Mesenchymal stem cell (in vitro differentiated cells and primary cell): Measurements from ENCODE around the gene RALGPS2.

Experiments
- DNase-seq: peaks from one replicate; pipeline ENCODE4 v3.0.0-alpha.2; 2013
- H2AFZ ChIP-seq: one replicate; pipeline ENCODE4 v1.6.1; 2013; ENCODE audit warnings: low read depth, mild to moderate bottlenecking, control low read depth, inconsistent platforms, low read length, moderate library complexity
- H2AK5ac ChIP-seq: 2 replicates; pipeline ENCODE4 v1.6.1; 2013; ENCODE audit warnings: low read length, moderate library complexity, mild to moderate bottlenecking, inconsistent platforms; ENCODE audit not compliant: severe bottlenecking
- H2BK120ac ChIP-seq: one replicate; pipeline ENCODE4 v1.6.1; 2013; ENCODE audit warnings: low read depth, mild to moderate bottlenecking, inconsistent platforms, low read length, moderate library complexity
- H2BK12ac ChIP-seq, 2 experiments: one replicate each; pipeline ENCODE4 v1.6.1; 2013; ENCODE audit warnings: inconsistent platforms in 2 of 2, low read length in 2 of 2, mild to moderate bottlenecking in 2 of 2, moderate library complexity in 2 of 2, control low read depth in 1 of 2
- H2BK15ac ChIP-seq: one replicate; pipeline ENCODE4 v1.6.1; 2013; ENCODE audit warnings: mild to moderate bottlenecking, low read depth, inconsistent platforms; ENCODE audit not compliant: poor library complexity, severe bottlenecking
- H2BK5ac ChIP-seq: 2 replicates; pipeline ENCODE4 v1.6.1; 2013; ENCODE audit warnings: low read depth, mild to moderate bottlenecking, low read length, control low read depth, inconsistent platforms; ENCODE audit not compliant: poor library complexity, severe bottlenecking
- H3K14ac ChIP-seq, 2 experiments: one replicate each; pipeline ENCODE4 v1.6.1; 2013; ENCODE audit warnings: inconsistent platforms in 2 of 2, low read length in 2 of 2, control low read depth in 1 of 2, mild to moderate bottlenecking in 1 of 2, moderate library complexity in 1 of 2
- H3K18ac ChIP-seq, 2 experiments: one replicate each; pipeline ENCODE4 v1.6.1; 2013; ENCODE audit warnings: inconsistent platforms in 2 of 2, low read length in 2 of 2, control low read depth in 1 of 2, low read depth in 1 of 2, mild to moderate bottlenecking in 1 of 2
- H3K23ac ChIP-seq, 2 experiments: one replicate each; pipeline ENCODE4 v1.6.1; 2013; ENCODE audit warnings: inconsistent platforms in 2 of 2, low read length in 2 of 2, mild to moderate bottlenecking in 2 of 2, moderate library complexity in 2 of 2, control low read depth in 1 of 2
- H3K27ac ChIP-seq: 2 replicates; pipeline ENCODE4 v1.5.1; 2013; ENCODE audit warnings: mild to moderate bottlenecking, moderate library complexity, low read length, control low read depth, inconsistent platforms; ENCODE audit not compliant: poor library complexity, severe bottlenecking
- H3K27me3 ChIP-seq, 2 experiments: 2 replicates each; pipeline versions ENCODE4 v1.6.1 to v1.7.0; 2013; ENCODE audit warnings: low read length in 2 of 2, mild to moderate bottlenecking in 2 of 2, moderate library complexity in 2 of 2, control low read depth in 1 of 2, inconsistent platforms in 1 of 2; ENCODE audit not compliant: control insufficient read depth in 1 of 2, insufficient read depth in 1 of 2
- H3K36me3 ChIP-seq, 2 experiments: 2 replicates each; pipeline versions ENCODE4 v1.6.1 to v1.7.0; 2013; ENCODE audit warnings: low read length in 2 of 2, control low read depth in 1 of 2, inconsistent platforms in 1 of 2, low read depth in 1 of 2, mild to moderate bottlenecking in 1 of 2; ENCODE audit not compliant: insufficient read depth in 2 of 2, control insufficient read depth in 1 of 2
- H3K4ac ChIP-seq, 2 experiments: one replicate each; pipeline ENCODE4 v1.6.1; 2013; ENCODE audit warnings: inconsistent platforms in 2 of 2, low read length in 2 of 2, mild to moderate bottlenecking in 2 of 2, moderate library complexity in 2 of 2, control low read depth in 1 of 2, low read depth in 1 of 2
- H3K4me1 ChIP-seq: 2 replicates; pipeline ENCODE4 v1.6.1; 2013; ENCODE audit warnings: low read depth, low read length, control low read depth; ENCODE audit not compliant: control insufficient read depth, insufficient read depth
- H3K4me2 ChIP-seq: 2 replicates; pipeline ENCODE4 v1.6.1; 2013; ENCODE audit warnings: low read length, mild to moderate bottlenecking, inconsistent platforms; ENCODE audit not compliant: poor library complexity, severe bottlenecking
- H3K4me3 ChIP-seq, 2 experiments: 2 replicates each; pipeline versions ENCODE4 v1.5.1 to v1.7.0; 2013; ENCODE audit warnings: low read length in 2 of 2, mild to moderate bottlenecking in 2 of 2, control low read depth in 1 of 2, low read depth in 1 of 2; ENCODE audit not compliant: insufficient read depth in 1 of 2
- H3K79me1 ChIP-seq: replicated peaks from 2 replicates; pipeline ENCODE4 v1.6.1; 2013; ENCODE audit warnings: mild to moderate bottlenecking, control low read depth, low read length, inconsistent platforms; ENCODE audit not compliant: poor library complexity, severe bottlenecking
- H3K9ac ChIP-seq: 2 replicates; pipeline ENCODE4 v1.7.0; 2013; ENCODE audit warnings: mild to moderate bottlenecking, low read length, moderate library complexity
- H3K9me3 ChIP-seq: 2 replicates; pipeline ENCODE4 v1.7.0; 2013; ENCODE audit warnings: mild to moderate bottlenecking, low read length; ENCODE audit not compliant: control insufficient read depth
- H4K8ac ChIP-seq: one replicate; pipeline ENCODE4 v1.6.1; 2013; ENCODE audit warnings: inconsistent platforms, mild to moderate bottlenecking, low read length, moderate library complexity
- H4K91ac ChIP-seq: one replicate; pipeline ENCODE4 v1.6.1; 2013; ENCODE audit warnings: mild to moderate bottlenecking, low read length, inconsistent platforms
- WGBS: methylation state at CpG from one replicate; pipeline ENCODE4 v1.1.7; 2013; ENCODE audit warnings: mixed read lengths; 5-methylcytosine and 5-hydroxymethylcytosine counted together

Gene RALGPS2

DNA sequence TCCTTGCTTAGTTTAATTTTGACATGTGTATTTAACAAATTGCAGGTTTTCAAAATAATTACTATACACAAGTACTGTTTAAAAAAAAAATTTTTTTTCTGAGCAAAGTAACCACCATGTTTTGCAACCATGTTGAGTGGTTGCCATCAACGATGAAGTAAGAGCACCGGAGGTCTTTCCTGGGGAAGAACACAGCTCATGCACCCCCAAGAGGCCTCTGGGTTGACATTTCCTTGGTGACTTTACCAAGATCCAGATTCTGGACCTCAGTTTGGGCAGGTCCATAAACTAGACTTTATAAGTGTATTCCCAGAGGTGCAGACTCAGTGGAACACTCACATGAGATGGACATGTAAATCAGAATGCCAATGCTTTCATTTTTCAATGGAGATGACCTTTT is 36.8 kb upstream of the RALGPS2 start:
- no peak overlapping the region for H4K8ac ChIP-seq
- H2BK15ac ChIP-seq, result no peak overlapping the region
- H3K4me2 ChIP-seq, result no peak overlapping the region
- H3K36me3 ChIP-seq, result no peaks in the 10 kb centered on the region
- no peak overlapping the region for H2AFZ ChIP-seq
- H2BK120ac ChIP-seq, result no peak overlapping the region
- no peak overlapping the region for H3K4ac ChIP-seq
- H4K91ac ChIP-seq, result no peak overlapping the region
- H3K27me3 ChIP-seq, result no peaks in the 10 kb centered on the region
- no peak overlapping the region for H2BK5ac ChIP-seq
- H3K9me3 ChIP-seq, result no peaks in the 10 kb centered on the region
- H3K79me1 ChIP-seq, result no peaks in the 10 kb centered on the region
- no peak overlapping the region for H3K18ac ChIP-seq
- DNase-seq, result no peak
- H3K27ac ChIP-seq, result no peak overlapping the region
- 94% methylated on average over 2 of the region's 2 CpGs for WGBS
- no peak overlapping the region for H3K23ac ChIP-seq
- peaks cover 10% of the 10 kb centered on the region for H3K4me1 ChIP-seq
- no peak overlapping the region for H3K4me3 ChIP-seq
- H2AK5ac ChIP-seq, result peak overlapping the region; percentile 35
- peak overlapping the region; percentile 70 for H3K9ac ChIP-seq
- H3K14ac ChIP-seq, result no peak overlapping the region
- no peak overlapping the region for H2BK12ac ChIP-seq

DNA sequence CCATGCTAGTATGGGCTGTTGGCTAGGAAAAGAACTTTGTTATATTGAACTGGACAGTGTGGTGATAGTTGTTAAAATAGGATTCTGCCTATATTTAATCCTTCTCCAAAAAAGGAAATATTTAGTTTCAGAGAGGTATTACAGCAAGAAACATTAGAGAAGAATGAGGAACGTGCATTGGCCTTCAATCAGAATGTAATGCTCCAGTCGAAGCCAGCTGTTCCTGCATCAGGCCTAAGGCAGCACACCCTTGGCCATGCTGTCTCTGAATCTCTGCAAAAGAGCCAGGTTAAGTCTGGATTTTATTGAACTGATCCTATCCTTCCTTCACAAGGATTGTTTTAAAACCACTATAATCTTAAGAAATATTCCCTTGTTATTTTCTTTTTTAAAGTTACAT is 35.3 kb upstream of the RALGPS2 start:
- H3K9me3 ChIP-seq, result no peaks in the 10 kb centered on the region
- no peak overlapping the region for H2BK120ac ChIP-seq
- H4K8ac ChIP-seq, result no peak overlapping the region
- no peak overlapping the region for H3K4me2 ChIP-seq
- H4K91ac ChIP-seq, result no peak overlapping the region
- H3K18ac ChIP-seq, result no peak overlapping the region
- H2BK15ac ChIP-seq, result no peak overlapping the region
- no peak overlapping the region for H3K27ac ChIP-seq
- H3K4me3 ChIP-seq, result no peak overlapping the region
- H3K23ac ChIP-seq, result no peak overlapping the region
- no peaks in the 10 kb centered on the region for H3K27me3 ChIP-seq
- peak overlapping the region; percentile 9 for H3K9ac ChIP-seq
- no peak overlapping the region for H2BK12ac ChIP-seq
- H2AK5ac ChIP-seq, result no peak overlapping the region
- H3K4ac ChIP-seq, result no peak overlapping the region
- no peak overlapping the region for H3K14ac ChIP-seq
- no peaks in the 10 kb centered on the region for H3K36me3 ChIP-seq
- H3K4me1 ChIP-seq, result peaks cover 6% of the 10 kb centered on the region
- no peak overlapping the region for H2BK5ac ChIP-seq
- no peak overlapping the region for H2AFZ ChIP-seq
- no peak for DNase-seq
- WGBS, result 84% methylated on average over 2 of the region's 2 CpGs
- H3K79me1 ChIP-seq, result no peaks in the 10 kb centered on the region

DNA sequence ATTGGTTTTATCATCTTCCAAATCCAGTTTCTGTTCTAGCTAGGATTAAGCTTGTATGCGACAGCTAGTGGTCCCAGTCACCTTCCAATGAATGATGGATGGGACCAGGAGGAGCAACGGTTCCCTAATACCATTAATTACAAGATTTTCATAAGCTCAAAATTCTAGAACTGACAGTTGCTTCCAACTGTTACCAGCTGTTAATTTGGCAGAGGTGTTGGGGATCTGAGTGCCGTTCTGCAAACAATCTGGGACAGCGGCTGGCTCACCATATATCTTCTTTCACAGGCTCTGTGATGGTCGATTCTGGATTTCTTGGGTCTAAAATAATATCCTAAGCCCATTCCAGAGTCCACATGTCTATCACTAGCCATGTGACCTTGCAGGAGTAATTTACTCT is 34.5 kb upstream of the RALGPS2 start:
- no peak overlapping the region for H2AFZ ChIP-seq
- H2BK12ac ChIP-seq, result no peak overlapping the region
- peaks cover 3% of the 10 kb centered on the region for H3K4me1 ChIP-seq
- H4K8ac ChIP-seq, result no peak overlapping the region
- H2BK15ac ChIP-seq, result no peak overlapping the region
- H3K18ac ChIP-seq, result no peak overlapping the region
- H3K9me3 ChIP-seq, result no peaks in the 10 kb centered on the region
- H4K91ac ChIP-seq, result no peak overlapping the region
- no peak overlapping the region for H2AK5ac ChIP-seq
- no peak overlapping the region for H3K23ac ChIP-seq
- H3K79me1 ChIP-seq, result no peaks in the 10 kb centered on the region
- H3K4me2 ChIP-seq, result no peak overlapping the region
- no peak for DNase-seq
- H3K9ac ChIP-seq, result no peak overlapping the region
- H3K36me3 ChIP-seq, result no peaks in the 10 kb centered on the region
- WGBS, result 89% methylated on average over 3 of the region's 5 CpGs
- H3K27ac ChIP-seq, result no peak overlapping the region
- H3K4me3 ChIP-seq, result no peak overlapping the region
- no peak overlapping the region for H2BK5ac ChIP-seq
- H3K27me3 ChIP-seq, result no peaks in the 10 kb centered on the region
- no peak overlapping the region for H3K4ac ChIP-seq
- no peak overlapping the region for H3K14ac ChIP-seq
- H2BK120ac ChIP-seq, result no peak overlapping the region

DNA sequence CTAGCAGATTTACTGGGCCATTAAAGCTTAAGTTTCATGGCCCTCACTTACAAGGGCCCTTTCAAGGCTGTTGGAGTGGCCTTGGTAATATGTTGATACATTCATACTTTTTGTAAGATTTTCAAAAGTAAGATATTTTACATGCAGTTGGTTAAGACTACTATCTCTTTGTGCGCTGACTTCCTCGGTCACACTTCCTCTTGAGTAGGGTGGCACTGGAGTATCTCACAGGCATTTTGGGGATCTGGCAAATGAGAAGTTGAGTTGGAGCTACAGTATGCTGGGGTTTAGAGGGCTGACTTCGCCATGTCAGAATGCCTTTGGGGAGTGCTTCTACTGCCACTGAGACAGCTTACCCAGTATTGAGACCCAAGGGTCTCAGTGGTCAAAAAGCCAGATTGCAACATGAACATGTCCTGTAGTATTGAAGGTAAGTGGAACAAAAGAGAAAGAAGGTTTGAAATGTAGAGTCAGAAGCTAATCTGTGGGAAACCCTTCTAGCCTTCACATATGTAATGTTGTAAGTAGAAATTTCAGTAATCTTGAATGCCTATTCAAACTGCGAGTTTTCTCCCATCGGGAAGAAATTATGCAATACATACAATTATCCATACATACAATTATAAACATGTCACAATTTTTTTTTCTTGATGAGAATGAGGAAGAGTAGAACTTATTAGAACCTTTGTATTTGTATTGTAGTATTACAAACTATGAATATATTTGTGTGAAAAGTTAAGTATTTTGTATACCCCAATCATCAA is 32.3 kb upstream of the RALGPS2 start:
- H2AFZ ChIP-seq, result no peak overlapping the region
- no peak overlapping the region for H3K14ac ChIP-seq
- H3K23ac ChIP-seq, result no peak overlapping the region
- H3K36me3 ChIP-seq, result no peaks in the 10 kb centered on the region
- H3K18ac ChIP-seq, result no peak overlapping the region
- no peak overlapping the region for H2BK12ac ChIP-seq
- H4K91ac ChIP-seq, result no peak overlapping the region
- no peak overlapping the region for H3K4me3 ChIP-seq
- no peaks in the 10 kb centered on the region for H3K9me3 ChIP-seq
- no peaks in the 10 kb centered on the region for H3K79me1 ChIP-seq
- no peaks in the 10 kb centered on the region for H3K27me3 ChIP-seq
- no peak overlapping the region for H4K8ac ChIP-seq
- no peak overlapping the region for H3K27ac ChIP-seq
- H2BK5ac ChIP-seq, result no peak overlapping the region
- DNase-seq, result no peak
- no peak overlapping the region for H3K4ac ChIP-seq
- no peak overlapping the region for H3K9ac ChIP-seq
- H3K4me1 ChIP-seq, result no peaks in the 10 kb centered on the region
- no peak overlapping the region for H2AK5ac ChIP-seq
- no peak overlapping the region for H2BK120ac ChIP-seq
- no peak overlapping the region for H2BK15ac ChIP-seq
- WGBS, result over 99% methylated on average over 3 of the region's 5 CpGs
- H3K4me2 ChIP-seq, result no peak overlapping the region
